K562 (cell line): Measurements from ENCODE around the gene SMIM36.

Source experiments
- EP300 ChIP-seq: IDR thresholded peaks from 2 replicates; pipeline ENCODE4 v1.6.1; 2012; ENCODE audit warnings: low read length, improper control_type of control experiment
- FOXJ3 ChIP-seq: sonication (generic); formaldehyde crosslinking; IDR thresholded peaks from 2 replicates; pipeline ENCODE4 v1.4.0; 2020; ENCODE audit warnings: mild to moderate bottlenecking, missing genetic modification reagents
- MAZ ChIP-seq, 2 experiments: fragments of 450-650 bp in 1 of 2; sonication (generic) in 1 of 2; formaldehyde crosslinking; IDR thresholded peaks in 1 of 2; conservative IDR thresholded peaks in 1 of 2; 2 replicates each; pipeline versions ENCODE4 v1.4.0 to v1.5.0; 2020; ENCODE audit warnings: mild to moderate bottlenecking in 1 of 2, missing genetic modification reagents in 1 of 2
- NRF1 ChIP-seq, 2 experiments: fragments of 450-650 bp; IDR thresholded peaks in 1 of 2; conservative IDR thresholded peaks in 1 of 2; 2 replicates each; pipeline ENCODE4 v1.6.1; 2014; ENCODE audit warnings: mild to moderate bottlenecking in 2 of 2
- POLR2AphosphoS5 ChIP-seq: IDR thresholded peaks from 2 replicates; pipeline ENCODE4 v1.6.1; 2011; ENCODE audit warnings: mild to moderate bottlenecking, low read depth, low read length, moderate library complexity; ENCODE audit not compliant: control insufficient read depth, insufficient read depth
- SMC3 ChIP-seq: conservative IDR thresholded peaks from 2 replicates; pipeline ENCODE4 v1.6.1; 2011; ENCODE audit warnings: low read depth, low read length, improper control_type of control experiment; ENCODE audit not compliant: insufficient read depth
- ZBTB1 ChIP-seq: sonication (generic); formaldehyde crosslinking; IDR thresholded peaks from 2 replicates; pipeline ENCODE4 v1.8.1; 2023; ENCODE audit warnings: missing genetic modification reagents, low read depth, mild to moderate bottlenecking, borderline replicate concordance
- ZFP1 ChIP-seq: fragments of 450-650 bp; formaldehyde crosslinking; IDR thresholded peaks from 2 replicates; pipeline ENCODE4 v1.4.0; 2020; ENCODE audit warnings: mild to moderate bottlenecking, mixed read lengths
- TF ChIP-seq, protein P1 (sequence below): sonication (generic); formaldehyde crosslinking; IDR thresholded peaks from 2 replicates; pipeline ENCODE4 v1.8.1; 2023; ENCODE audit warnings: mild to moderate bottlenecking, missing genetic modification reagents

DNA sequence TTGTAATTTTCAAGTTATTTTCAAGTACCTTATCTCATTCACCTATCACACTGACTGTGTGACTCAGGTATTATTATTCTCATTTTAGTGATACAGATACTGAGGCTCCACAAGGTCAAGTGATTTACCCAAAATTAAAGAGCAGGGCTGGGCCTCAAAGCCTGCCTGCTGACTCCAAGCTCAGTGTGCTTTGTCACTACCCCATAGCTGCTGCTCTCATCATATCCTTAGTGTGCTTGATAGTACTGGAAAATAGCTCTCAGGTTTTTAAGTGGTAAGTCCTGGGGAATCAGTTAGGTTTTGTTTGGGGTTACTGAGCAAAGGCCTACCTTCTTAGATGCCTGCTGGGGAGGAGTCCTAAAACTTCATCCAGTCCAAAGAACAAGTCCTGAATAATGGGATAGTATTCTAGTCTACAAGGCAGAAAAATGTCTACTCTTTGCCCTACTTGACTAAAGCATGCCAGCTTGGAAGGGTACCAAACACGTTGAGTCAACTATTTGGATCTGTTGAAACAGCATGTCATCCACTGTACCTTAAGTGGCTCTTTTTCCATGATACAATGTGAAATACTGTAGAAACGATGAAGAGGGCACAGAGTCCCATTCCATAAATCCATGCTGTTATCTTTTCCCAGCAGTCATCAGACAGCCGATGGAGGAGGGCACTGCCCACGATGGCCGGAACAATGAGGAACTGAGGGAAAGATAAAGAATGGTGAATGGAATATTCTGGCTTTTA lies 100.4 kb downstream of the SMIM36 start:
- TF ChIP-seq MAZ (CRISPR knock-in tag; conservative IDR thresholded peaks at IDR 0.05 in 1 of 2, IDR thresholded peaks at IDR 0.05 in 1 of 2) = no peak
- TF ChIP-seq, protein P1, sequence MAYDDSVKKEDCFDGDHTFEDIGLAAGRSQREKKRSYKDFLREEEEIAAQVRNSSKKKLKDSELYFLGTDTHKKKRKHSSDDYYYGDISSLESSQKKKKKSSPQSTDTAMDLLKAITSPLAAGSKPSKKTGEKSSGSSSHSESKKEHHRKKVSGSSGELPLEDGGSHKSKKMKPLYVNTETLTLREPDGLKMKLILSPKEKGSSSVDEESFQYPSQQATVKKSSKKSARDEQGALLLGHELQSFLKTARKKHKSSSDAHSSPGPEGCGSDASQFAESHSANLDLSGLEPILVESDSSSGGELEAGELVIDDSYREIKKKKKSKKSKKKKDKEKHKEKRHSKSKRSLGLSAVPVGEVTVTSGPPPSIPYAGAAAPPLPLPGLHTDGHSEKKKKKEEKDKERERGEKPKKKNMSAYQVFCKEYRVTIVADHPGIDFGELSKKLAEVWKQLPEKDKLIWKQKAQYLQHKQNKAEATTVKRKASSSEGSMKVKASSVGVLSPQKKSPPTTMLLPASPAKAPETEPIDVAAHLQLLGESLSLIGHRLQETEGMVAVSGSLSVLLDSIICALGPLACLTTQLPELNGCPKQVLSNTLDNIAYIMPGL (CRISPR knock-in tag) = no peak
- no peak for TF ChIP-seq FOXJ3 (CRISPR knock-in tag)
- no peak for TF ChIP-seq ZBTB1 (CRISPR knock-in tag)
- no peak for TF ChIP-seq EP300
- TF ChIP-seq NRF1 (conservative IDR thresholded peaks at IDR 0.05 in 1 of 2, IDR thresholded peaks at IDR 0.05 in 1 of 2) = no peak
- no peak for TF ChIP-seq ZFP1 (CRISPR knock-in tag)
- TF ChIP-seq SMC3 = no peak
- no peak for TF ChIP-seq POLR2AphosphoS5
